Ammon's horn (tissue), 1 donor: ENCODE measurements around the gene ZNF3.

Experiments used
- DNase-seq: peaks from one replicate; pipeline ENCODE4 v3.0.0-alpha.2; 2016; ENCODE audit warnings: low spot score

ZNF3 gene

DNA sequence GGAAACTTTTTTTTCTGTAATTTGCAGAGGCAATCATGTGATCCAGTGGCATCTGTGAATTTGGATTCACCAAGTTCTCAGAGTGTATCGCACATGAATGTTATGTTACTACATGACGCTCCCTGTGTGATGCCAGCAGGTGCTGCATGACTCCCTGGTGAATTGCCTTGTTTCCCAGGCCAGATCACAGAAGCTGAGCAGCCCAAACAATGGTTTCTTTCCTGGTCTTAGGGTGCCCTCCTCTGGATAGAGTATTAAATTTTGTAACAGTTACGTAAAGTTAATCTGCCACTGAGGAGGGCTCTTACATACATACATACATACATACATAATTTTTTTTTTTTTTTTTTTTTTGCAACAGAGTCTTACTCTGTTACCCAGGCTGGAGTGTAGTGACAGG lies 28.3 kb downstream of the ZNF3 start:
- DNase-seq, result peak; percentile 89

DNA sequence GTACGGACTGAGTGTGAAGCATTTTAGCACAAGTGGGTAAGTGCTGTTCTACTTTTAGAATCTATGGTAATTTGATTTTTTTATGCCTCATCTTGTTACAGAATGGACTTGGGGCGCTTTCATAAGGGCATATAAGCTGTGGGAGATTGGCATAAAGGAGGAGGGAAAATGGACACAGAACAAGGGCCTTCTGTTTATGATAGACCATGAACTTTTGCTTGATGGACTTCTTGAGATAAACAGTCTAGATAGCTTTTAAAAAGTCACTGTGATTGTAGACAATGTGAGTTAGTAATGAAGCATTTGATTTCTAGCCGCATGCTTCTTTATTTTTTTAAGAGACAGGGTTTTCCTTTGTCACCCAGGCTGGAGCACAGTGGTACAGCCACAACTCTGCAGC lies 29.9 kb downstream of the ZNF3 start:
- DNase-seq, result no peak

DNA sequence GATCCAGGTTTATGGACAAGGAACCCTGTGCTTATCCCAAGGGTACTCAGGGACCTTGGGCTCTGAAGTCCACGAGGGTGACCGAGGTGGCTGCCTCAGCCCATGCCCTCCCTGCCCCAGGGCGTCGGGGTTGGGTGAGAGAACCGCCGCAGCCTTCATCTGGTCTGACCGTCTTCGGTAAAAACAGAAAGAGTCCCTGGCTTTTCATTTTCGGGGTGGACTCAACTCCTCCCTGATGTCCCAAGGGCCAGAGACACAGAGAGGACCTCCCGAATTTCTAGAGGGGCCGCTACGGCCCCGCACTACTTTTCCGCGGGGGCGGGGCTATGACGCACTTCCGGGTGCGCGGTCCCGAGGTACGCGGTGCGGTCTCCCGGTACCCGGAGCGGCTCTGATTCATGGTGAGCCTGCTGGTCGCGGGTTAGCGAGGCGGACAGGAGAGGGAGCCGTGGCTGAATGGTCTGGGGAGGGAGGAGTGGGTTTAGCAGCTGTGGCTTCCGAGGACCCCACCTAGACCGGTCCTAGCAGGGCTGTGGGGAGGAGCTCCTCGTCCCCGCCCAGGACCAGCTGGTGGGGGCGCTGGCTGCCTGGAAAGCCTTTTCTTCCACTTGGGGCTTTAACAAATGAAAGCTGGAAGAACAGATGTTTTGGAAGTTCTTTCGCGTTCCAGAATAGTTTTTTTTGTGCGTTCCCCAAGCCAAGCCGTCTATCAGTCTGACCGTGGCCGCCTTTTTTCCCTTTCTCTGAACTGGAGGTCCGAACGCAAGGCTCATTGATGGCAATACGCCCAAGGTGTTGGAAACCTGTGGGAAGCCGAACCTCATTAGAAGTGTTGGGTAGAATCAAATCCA lies 31.9 kb downstream of the ZNF3 start, which contains the start of gene ZSCAN21:
Gene ZSCAN21 (plus strand): TSS at position 334 of the 851 bp plus-strand sequence. CDS start 7,233 bp downstream, outside the sequence.
- DNase-seq, result peak; percentile 82

DNA sequence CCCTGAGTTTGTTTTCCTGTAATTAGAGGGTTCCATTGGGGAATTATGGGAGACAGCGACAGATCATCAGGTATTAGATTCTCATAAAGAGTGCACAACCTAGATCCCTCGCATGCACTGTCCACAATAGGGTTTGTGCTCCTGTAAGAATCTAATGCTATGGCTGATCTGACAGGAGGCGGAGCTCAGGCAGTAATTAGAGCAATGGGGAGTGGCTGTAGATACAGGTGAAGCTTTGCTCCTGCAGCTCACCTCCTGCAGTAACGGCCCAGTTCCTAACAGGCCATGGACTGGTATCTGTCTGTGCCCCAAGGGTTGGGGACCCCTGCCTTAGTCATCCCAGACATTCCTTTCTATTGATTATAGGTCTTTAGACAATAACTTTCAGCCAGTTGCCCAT lies 32.8 kb downstream of the ZNF3 start:
- no peak for DNase-seq

DNA sequence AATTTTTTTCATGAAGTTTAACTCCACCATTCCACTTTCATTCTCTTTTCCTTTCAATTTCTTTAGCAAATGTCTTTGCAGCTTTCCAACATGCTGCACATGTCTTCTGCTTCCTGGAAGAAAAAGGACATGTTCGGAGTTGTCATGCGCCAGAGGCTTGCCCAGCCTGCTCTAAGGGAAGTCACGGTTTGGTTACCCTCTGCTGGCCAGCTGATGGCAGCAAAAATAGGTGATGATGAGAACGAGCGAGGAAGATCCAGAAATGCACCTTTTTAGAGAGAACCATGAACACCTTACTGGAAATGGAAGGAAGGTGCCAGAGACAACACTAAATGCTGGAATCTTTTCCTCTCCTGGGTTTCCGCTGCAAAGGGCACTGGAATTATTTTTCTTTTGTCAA lies 36.8 kb downstream of the ZNF3 start:
- peak; percentile 29 for DNase-seq

DNA sequence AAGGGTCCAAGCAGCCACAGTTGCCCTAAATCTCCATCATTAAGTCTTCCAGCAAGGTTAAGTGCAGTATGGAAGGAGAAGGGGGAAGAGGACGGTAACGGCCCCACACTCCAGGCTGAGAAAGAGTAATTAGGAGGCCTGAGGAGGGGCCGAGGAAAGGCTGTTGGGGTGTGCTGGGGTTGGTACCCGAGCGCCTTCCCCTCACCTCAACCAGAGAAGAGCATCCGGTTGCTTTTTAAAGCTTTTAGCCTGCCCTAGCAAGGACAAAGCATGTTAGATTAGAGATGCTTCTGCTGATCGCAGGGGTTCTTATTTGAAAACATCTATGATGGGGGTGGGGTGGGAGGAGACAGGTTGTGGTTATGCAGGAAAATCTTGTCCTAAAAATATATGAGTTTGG lies 40.9 kb downstream of the ZNF3 start:
- DNase-seq, result no peak

DNA sequence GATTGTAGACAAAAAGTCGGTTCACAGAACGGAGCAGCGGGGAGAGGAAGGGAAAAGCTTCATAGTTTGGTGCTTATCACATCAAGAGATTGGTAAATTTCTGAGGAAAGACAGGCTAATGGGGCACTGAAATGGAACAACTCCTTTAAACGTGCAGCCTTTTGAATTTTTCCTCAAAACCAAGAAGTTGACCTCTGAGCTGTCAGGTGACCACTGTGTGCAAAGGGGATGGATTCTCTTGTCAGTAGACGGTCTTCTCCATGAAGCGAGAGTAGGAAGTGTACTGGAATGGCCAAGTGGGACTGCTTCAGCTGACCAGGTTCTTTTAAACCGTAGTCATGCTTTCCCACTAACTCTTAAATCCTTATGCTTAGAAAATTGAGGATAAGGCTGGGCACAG lies 43.2 kb downstream of the ZNF3 start:
- DNase-seq, result no peak

DNA sequence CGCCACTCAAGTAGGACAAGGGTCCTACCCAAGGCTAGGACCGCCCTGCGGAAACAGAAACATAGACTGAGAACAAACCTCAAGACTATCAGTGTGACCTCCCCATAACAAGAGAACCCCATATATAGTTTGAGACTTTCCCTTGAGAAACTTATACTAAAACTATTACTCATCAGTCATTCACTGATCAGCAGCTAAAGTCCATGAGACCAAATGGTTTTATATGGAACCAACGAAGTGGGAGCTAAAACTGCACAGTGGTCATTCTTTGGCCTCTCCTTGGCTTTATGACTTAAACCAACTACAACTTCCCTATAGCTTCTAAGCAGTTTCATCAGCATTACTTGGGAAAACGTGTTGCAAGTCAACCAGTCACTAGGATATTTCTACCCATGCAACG lies 45.6 kb downstream of the ZNF3 start:
- DNase-seq, result no peak

DNA sequence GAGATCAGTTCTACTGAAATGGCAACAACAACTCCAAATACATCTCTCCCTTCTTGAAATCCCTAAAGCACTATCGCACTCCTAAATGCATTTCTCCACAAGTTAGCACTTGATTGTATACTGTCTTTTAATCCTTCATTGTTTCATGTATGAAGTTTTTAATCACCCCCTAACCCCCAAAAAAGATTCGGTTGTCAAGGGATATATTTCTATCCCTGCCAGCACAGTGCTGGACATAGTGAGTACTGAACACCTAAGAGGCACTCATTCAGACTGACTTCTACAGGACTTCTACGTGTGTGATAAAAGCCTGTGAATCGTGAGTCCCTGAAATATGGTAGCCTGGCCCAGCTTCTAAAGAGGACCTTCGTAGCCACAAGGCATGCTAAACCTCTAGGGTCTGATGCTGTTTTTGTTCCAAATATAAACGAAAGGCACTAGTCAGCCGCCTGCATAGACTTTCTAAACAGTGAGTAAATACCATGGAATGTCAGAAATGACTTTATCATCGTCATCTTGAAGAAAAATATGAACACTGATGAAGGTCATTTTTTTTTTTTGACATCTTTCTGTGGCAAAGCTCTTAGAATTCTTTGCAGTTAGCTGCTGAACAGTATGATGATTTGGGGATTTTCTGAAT lies 46.5 kb downstream of the ZNF3 start:
- no peak for DNase-seq

DNA sequence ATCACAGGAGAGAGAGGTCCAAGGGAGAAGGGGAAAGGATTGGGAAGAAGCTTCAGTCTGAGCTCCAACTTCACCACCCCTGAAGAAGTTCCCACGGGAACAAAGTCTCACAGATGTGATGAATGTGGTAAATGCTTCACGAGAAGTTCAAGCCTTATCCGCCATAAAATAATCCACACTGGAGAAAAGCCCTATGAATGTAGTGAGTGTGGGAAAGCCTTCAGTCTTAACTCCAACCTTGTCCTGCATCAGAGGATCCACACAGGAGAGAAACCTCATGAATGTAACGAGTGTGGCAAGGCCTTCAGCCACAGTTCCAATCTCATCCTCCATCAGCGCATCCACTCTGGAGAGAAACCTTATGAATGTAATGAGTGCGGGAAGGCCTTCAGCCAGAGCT lies 48.0 kb downstream of the ZNF3 start:
- DNase-seq, result no peak

DNA sequence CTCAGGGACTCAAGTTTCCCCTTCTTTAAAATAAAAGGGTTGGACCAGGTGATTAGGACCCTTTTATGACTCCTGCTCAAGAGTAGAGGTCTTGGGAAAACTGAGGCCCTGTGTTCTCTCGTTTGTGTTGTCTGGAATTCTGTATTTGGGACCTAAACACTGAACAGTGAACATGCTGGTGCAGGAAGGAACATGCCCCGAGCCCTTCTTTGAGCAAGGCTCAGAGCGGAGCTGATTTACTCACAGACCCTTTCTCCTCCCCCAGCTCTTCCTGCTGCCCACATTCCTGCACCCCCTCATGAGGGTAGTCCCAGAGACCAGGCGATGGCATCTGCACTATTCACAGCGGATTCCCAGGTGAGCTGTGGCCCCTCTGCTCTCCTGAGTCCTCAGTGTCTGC lies 51.9 kb downstream of the ZNF3 start:
- DNase-seq, result no peak

DNA sequence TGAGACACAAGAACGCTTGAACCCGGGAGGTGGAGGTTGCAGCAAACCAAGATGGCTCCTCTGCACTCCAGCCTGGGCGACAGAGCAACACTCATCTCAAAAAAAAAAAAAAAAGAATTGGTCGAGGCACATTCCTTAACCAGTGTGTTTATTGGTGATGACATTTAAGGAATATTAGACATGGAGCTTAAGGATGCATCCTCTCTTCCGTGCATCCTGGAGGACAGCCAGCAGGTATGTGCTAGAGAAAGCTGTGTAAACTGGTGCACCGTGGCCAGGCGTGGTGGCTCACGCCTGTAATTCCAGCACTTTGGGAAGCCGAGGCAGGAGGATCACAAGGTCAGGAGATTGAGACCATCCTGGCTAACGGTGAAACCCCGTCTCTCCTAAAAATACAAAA lies 54.3 kb downstream of the ZNF3 start:
- no peak for DNase-seq

DNA sequence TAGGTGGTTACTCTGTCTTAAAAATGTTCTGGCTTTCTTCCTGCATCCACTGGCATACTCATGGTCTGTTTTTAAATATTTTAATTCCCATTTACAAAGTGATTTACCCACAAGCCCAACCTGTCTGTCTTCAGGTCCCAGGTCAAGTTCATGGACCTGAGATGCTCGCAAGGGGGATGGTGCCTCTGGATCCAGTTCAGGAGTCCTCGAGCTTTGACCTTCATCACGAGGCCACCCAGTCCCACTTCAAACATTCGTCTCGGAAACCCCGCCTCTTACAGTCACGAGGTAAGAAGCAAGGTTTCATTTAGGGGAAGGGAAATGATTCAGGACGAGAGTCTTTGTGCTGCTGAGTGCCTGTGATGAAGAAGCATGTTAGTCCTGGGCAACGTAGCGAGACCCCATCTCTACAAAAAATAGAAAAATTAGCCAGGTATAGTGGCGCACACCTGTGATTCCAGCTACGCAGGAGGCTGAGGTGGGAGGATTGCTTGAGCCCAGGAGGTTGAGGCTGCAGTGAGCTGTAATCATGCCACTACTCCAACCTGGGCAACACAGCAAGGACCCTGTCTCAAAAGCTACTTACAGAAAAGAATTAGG lies 57.4 kb downstream of the ZNF3 start:
- DNase-seq, result no peak

DNA sequence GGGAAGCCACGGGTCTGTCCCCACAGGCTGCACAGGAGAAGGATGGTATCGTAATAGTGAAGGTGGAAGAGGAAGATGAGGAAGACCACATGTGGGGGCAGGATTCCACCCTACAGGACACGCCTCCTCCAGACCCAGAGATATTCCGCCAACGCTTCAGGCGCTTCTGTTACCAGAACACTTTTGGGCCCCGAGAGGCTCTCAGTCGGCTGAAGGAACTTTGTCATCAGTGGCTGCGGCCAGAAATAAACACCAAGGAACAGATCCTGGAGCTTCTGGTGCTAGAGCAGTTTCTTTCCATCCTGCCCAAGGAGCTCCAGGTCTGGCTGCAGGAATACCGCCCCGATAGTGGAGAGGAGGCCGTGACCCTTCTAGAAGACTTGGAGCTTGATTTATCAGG lies 58.0 kb downstream of the ZNF3 start:
- DNase-seq, result no peak

DNA sequence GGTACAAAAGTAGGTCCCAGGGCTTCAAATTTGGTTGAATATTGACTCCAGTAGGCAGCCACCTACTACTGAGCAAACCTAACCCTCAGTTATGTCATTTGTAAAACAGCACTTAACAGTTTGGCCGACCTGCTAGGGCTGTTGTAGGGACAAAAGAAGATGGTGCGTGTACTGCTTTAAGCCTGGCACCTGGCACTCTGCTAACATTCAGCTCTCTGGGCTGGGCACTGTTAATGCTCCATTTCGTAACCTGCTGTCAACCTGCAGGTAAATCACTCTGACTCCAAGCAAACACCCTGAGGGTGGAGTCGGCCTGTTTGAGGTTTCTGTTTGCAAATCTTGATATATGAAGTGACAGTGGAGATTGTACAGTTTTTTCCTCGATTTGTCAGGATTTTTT lies 58.9 kb downstream of the ZNF3 start:
- no peak for DNase-seq

DNA sequence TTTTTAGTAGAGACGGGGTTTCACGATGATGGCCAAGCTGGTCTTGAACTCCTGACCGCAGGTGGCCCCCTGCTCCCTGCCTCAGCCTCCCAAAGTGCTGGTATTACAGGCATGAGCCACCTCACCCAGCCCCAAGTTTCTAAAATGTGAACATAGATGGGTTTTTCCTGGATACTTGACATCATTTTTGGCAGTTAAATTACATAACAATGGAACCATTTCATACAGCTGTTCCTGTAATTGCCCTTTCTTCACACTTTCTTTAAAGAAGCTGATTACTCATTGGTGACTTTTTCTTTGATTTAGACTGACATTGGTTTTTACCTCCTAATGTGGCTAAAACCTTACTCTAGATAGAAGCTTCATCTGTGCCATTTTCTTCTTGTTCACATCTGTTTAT lies 60.2 kb downstream of the ZNF3 start:
- no peak for DNase-seq
